OCI-LY7 (cell line): ENCODE measurements around the gene MIA. TPM values are rescaled to one million over a fixed set of nuclear protein-coding genes. Genes with fewer than 3 reads are reported as not detected.
A peak's percentile ranks its signal among the peaks of the same experiment; 100 is the strongest.

Source experiments
- BruUV-seq: library from RNA; stranded (reverse); fragments of 400-500 nt; replicated peaks from 2 replicates; lab custom pipeline; 2021; lab: Mats Ljungman, UMichigan
- CTCF ChIA-PET: fragments of 300-600 bp; sonication (Branson Sonifier 250); formaldehyde crosslinking; loops from one replicate; lab custom pipeline; 2022; ENCODE audit warnings: antibody characterized with exemption; ENCODE audit not compliant: unreplicated experiment; lab: Charles Lee
- POLR2A ChIA-PET: fragments of 300-600 bp; sonication (Branson Sonifier 250); formaldehyde crosslinking; loops from one replicate; lab custom pipeline; 2022; ENCODE audit warnings: antibody characterized with exemption; lab: Charles Lee
- DNase-seq: peaks from one replicate; pipeline ENCODE4 v3.0.0-alpha.2; 2015; ENCODE audit warnings: low spot score
- H2AFZ ChIP-seq: fragments of 200-600 bp; sonication (generic), shearing (Covaris generic); 2 replicates; pipeline ENCODE4 v1.6.1; 2014; ENCODE audit warnings: mild to moderate bottlenecking, antibody characterized with exemption, low read length, moderate library complexity
- H3K27ac ChIP-seq: fragments of 200-600 bp; sonication (generic); 2 replicates; pipeline ENCODE4 v1.5.1; 2014; ENCODE audit warnings: mixed run types, low read depth, mild to moderate bottlenecking, moderate library complexity, low read length, inconsistent platforms; ENCODE audit not compliant: poor library complexity, severe bottlenecking
- H3K36me3 ChIP-seq: fragments of 200-600 bp; sonication (generic); 2 replicates; pipeline ENCODE4 v1.6.1; 2014; ENCODE audit warnings: mild to moderate bottlenecking, antibody characterized with exemption, low read length, moderate library complexity, mixed read lengths; ENCODE audit not compliant: insufficient read depth
- H3K4me1 ChIP-seq: fragments of 200-600 bp; sonication (generic); 2 replicates; pipeline ENCODE4 v1.5.1; 2014; ENCODE audit warnings: mild to moderate bottlenecking, low read length; ENCODE audit not compliant: insufficient read depth, poor library complexity, severe bottlenecking
- H3K4me2 ChIP-seq: fragments of 200-600 bp; sonication (generic); 2 replicates; pipeline ENCODE4 v1.6.1; 2014; ENCODE audit warnings: mild to moderate bottlenecking, low read length
- H3K4me3 ChIP-seq: fragments of 200-600 bp; sonication (generic); 2 replicates; pipeline ENCODE4 v1.5.1; 2014; ENCODE audit warnings: mild to moderate bottlenecking, low read depth, low read length; ENCODE audit not compliant: poor library complexity, severe bottlenecking
- H3K79me2 ChIP-seq: fragments of 200-600 bp; sonication (generic); 2 replicates; pipeline ENCODE4 v1.6.1; 2016; ENCODE audit warnings: low read depth, mild to moderate bottlenecking, low read length, moderate library complexity, mixed read lengths; ENCODE audit not compliant: insufficient read depth
- H3K9me2 ChIP-seq: fragments of 200-600 bp; sonication (generic); 2 replicates; pipeline ENCODE4 v1.6.1; 2016; ENCODE audit warnings: mild to moderate bottlenecking, low read length, mixed read lengths; ENCODE audit not compliant: insufficient read depth
- H3K9me3 ChIP-seq: fragments of 200-600 bp; sonication (generic); 2 replicates; pipeline ENCODE4 v1.6.1; 2014; ENCODE audit warnings: mild to moderate bottlenecking, mixed run types, low read length, mixed read lengths
- H4K20me1 ChIP-seq: fragments of 200-600 bp; sonication (generic); 2 replicates; pipeline ENCODE4 v1.6.1; 2014; ENCODE audit warnings: mild to moderate bottlenecking, antibody characterized with exemption, low read length, moderate library complexity, mixed read lengths; ENCODE audit not compliant: insufficient read depth
- CTCF ChIP-seq: fragments of 200-600 bp; sonication (generic); conservative IDR thresholded peaks from 2 replicates; pipeline ENCODE4 v1.5.1; 2014; ENCODE audit warnings: mild to moderate bottlenecking, antibody characterized with exemption, low read length, moderate library complexity, mixed read lengths
- EZH2phosphoT487 ChIP-seq: fragments of 200-600 bp; sonication (generic); IDR thresholded peaks from 2 replicates; pipeline ENCODE4 v1.6.1; 2018; ENCODE audit warnings: low read depth, borderline replicate concordance, mild to moderate bottlenecking, mixed run types, antibody characterized with exemption, low read length, moderate library complexity, mixed read lengths
- intact Hi-C: fragments of 100-400 bp; cut with micrococcal nuclease; formaldehyde crosslinking; loops from one replicate; pipeline ENCODE4 v1.10.0; 2022; ENCODE audit not compliant: unreplicated experiment
- total RNA-seq, 2 experiments: library from RNA; depleted of rRNA in 1 of 2; stranded (reverse); fragments of >200 nt in 1 of 2; shearing (Covaris generic) in 1 of 2; gene quantifications; 2 replicates each; pipeline ENCODE4 v1.2.3, GENCODE V29; 2014 to 2022

MIA gene
- total RNA-seq, 2 experiments from 2014 or later: not detected

DNA sequence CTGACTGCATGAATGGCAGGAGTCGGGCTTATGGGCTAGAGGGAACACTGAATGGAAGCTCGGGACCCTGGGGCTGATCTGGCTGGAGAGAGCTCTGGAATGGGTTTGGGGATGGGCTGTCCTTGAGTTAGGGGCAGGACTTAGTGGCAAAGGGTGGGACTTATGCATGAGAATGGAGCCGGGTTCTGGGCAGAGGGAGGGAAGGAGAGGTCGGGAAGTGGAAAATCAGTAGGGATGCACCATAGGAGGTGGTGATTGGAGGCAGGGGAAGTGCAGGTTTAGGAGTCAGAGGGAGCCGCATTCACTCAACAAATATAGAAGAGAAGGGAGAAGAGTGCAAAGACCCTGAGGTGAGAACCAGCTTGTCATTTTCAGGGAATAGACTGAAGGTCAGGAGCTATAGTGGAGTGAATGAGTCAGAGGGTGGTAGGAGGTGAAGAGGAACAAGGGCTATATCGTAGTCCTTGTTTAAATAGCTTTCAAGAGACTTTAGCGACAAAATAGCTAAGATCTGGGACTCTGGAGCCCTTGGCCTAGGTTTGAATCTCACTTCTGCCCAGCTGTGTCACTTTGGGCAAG is 3.5 kb downstream of the MIA start:
- peak overlapping the region; percentile 46; the same call in 1 of the 2 replicates for H2AFZ ChIP-seq
- DNase-seq: no peak
- BruUV-seq: no TSS peak
- H3K79me2 ChIP-seq: peaks cover 6% of the 10 kb centered on the region; the same call in 1 of the 2 replicates
- ChIA-PET POLR2A (interaction anchor here (0.6 to 3.5 kb wide), 12 partner anchors 8 to 138 kb away, joined by 3 to 31 read pairs (median 4); partner anchors contain the start of genes ACTMAP, EGLN2 and SNRPA), CTCF (interaction anchor here (0.5 to 0.6 kb wide), 2 partner anchors 25 to 165 kb away, joined by 3 read pairs; no protein-coding TSS in a partner anchor)
- H3K9me3 ChIP-seq: no peaks in the 10 kb centered on the region
- intact Hi-C loops: loop anchor here (10.0 kb wide), 1 partner anchor 174 kb away; the partner anchor contains the start of gene LTBP4
- H4K20me1 ChIP-seq: no peaks in the 10 kb centered on the region
- peaks cover 34% of the 10 kb centered on the region for H3K4me1 ChIP-seq
- peaks cover 4% of the 10 kb centered on the region; the same call in 1 of the 2 replicates for H3K36me3 ChIP-seq
- H3K27ac ChIP-seq: peak overlapping the region; percentile 95
- H3K4me3 ChIP-seq: peak overlapping the region; percentile 73
- peak overlapping the region; percentile 77 for H3K4me2 ChIP-seq
- TF ChIP-seq EZH2phosphoT487 (no peak), CTCF (no peak)
- H3K9me2 ChIP-seq: no peaks in the 10 kb centered on the region

DNA sequence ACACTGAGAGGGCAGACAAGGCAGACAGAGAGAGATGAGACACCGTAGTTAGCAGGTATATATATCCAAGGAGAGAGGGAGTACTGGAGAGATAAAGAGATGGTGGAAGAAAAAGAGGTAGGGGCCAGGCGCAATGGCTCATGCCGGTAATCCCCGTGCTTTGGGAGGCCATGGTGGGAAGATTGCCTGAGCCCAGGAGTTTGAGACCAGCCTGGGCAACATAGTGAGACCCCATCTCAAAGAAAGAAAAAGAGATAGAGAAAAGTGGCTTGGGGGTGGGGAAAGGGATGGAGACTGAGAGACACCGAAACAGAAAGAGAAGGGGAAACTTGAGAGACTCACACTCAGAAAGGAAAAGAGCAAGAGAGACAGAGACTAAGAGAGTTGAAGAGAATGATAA is 5.3 kb downstream of the MIA start:
- Histone ChIP-seq H2AFZ (no peak overlapping the region), H3K4me1 (peaks cover 23% of the 10 kb centered on the region), H3K79me2 (peaks cover 6% of the 10 kb centered on the region; the same call in 1 of the 2 replicates), H4K20me1 (no peaks in the 10 kb centered on the region), H3K27ac (no peak overlapping the region), H3K36me3 (peaks cover 4% of the 10 kb centered on the region; the same call in 1 of the 2 replicates), H3K9me3 (no peaks in the 10 kb centered on the region), H3K9me2 (no peaks in the 10 kb centered on the region), H3K4me3 (no peak overlapping the region), H3K4me2 (no peak overlapping the region)
- ChIA-PET CTCF (no interaction called here), POLR2A (interaction anchor here (0.7 kb wide), 1 partner anchor 63 kb away, joined by 3 read pairs; no protein-coding TSS in a partner anchor)
- TF ChIP-seq CTCF (no peak), EZH2phosphoT487 (no peak)
- no TSS peak for BruUV-seq
- intact Hi-C loops: no loop called here
- DNase-seq: no peak

DNA sequence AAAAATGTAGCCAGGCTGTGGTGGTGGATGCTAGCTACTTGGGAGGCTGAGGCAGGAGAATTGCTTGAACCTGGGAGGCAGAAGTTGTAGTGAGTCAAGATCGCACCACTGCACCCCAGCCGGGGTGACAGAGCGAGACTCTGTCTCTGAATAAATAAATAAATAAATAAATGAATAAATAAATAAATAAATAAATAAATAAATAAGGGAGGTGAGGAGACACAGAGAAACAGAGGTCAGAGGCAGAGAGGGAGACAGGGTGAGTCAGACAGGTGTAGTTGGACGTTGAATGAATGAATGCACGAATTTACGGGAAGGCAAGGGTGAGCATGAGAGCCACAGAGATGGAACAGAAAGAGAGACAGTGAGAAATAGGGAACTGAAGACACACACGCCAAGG is 5.8 kb downstream of the MIA start:
- H2AFZ ChIP-seq: no peak overlapping the region
- peaks cover 17% of the 10 kb centered on the region for H3K4me1 ChIP-seq
- no peaks in the 10 kb centered on the region for H3K9me2 ChIP-seq
- H3K27ac ChIP-seq: no peak overlapping the region
- no peak overlapping the region for H3K4me2 ChIP-seq
- peaks cover 4% of the 10 kb centered on the region; the same call in 1 of the 2 replicates for H3K36me3 ChIP-seq
- no peaks in the 10 kb centered on the region for H4K20me1 ChIP-seq
- CTCF ChIA-PET: no interaction called here
- POLR2A ChIA-PET: interaction anchor here (0.6 kb wide), 1 partner anchor 171 kb away, joined by 4 read pairs; no protein-coding TSS in a partner anchor
- TF ChIP-seq EZH2phosphoT487 (no peak), CTCF (no peak)
- peaks cover 6% of the 10 kb centered on the region; the same call in 1 of the 2 replicates for H3K79me2 ChIP-seq
- no peak for DNase-seq
- intact Hi-C loops: no loop called here
- H3K4me3 ChIP-seq: no peak overlapping the region
- no peaks in the 10 kb centered on the region for H3K9me3 ChIP-seq
- no TSS peak for BruUV-seq
